GM23248 (cell line): ENCODE measurements around the gene HSPH1. TPM values are rescaled to one million over a fixed set of nuclear protein-coding genes. Genes with fewer than 3 reads are reported as not detected.

Experiments used
- DNase-seq: peaks from one replicate; pipeline ENCODE4 v3.0.0-alpha.2; 2015
- H2AFZ ChIP-seq: fragments of 200-600 bp; sonication (generic); 2 replicates; pipeline ENCODE4 v1.6.1; 2016; ENCODE audit warnings: antibody characterized with exemption
- H3F3A ChIP-seq: fragments of 200-600 bp; sonication (generic); 2 replicates; pipeline ENCODE4 v1.6.1; 2016; ENCODE audit warnings: mild to moderate bottlenecking, antibody characterized with exemption, mixed run types; ENCODE audit not compliant: insufficient read depth
- H3K27ac ChIP-seq: fragments of 200-600 bp; sonication (generic); 2 replicates; pipeline ENCODE4 v1.5.1; 2016; ENCODE audit warnings: mild to moderate bottlenecking
- H3K27me3 ChIP-seq: fragments of 200-600 bp; sonication (generic); replicated peaks from 2 replicates; pipeline ENCODE4 v1.6.1; 2016; ENCODE audit warnings: mild to moderate bottlenecking; ENCODE audit not compliant: insufficient read depth
- H3K36me3 ChIP-seq: fragments of 200-600 bp; sonication (generic); 2 replicates; pipeline ENCODE4 v1.6.1; 2016; ENCODE audit warnings: low read depth, mild to moderate bottlenecking
- H3K4me1 ChIP-seq: fragments of 200-600 bp; sonication (generic); 2 replicates; pipeline ENCODE4 v1.6.1; 2016; ENCODE audit warnings: mild to moderate bottlenecking; ENCODE audit not compliant: insufficient read depth
- H3K4me2 ChIP-seq: fragments of 200-600 bp; sonication (generic); one replicate; pipeline ENCODE4 v1.6.1; 2016; ENCODE audit warnings: mild to moderate bottlenecking; ENCODE audit not compliant: unreplicated experiment
- H3K4me3 ChIP-seq: fragments of 200-600 bp; sonication (generic); 2 replicates; pipeline ENCODE4 v1.5.1; 2016; ENCODE audit warnings: mild to moderate bottlenecking
- H3K79me2 ChIP-seq: fragments of 200-600 bp; sonication (generic); 2 replicates; pipeline ENCODE4 v1.6.1; 2016; ENCODE audit warnings: mild to moderate bottlenecking; ENCODE audit not compliant: insufficient read depth
- H3K9ac ChIP-seq: fragments of 200-600 bp; sonication (generic); 2 replicates; pipeline ENCODE4 v1.6.1; 2016; ENCODE audit warnings: mild to moderate bottlenecking
- H3K9me2 ChIP-seq: fragments of 200-600 bp; sonication (generic); 2 replicates; pipeline ENCODE4 v1.6.1; 2016; ENCODE audit warnings: mixed run types, mild to moderate bottlenecking, moderate library complexity; ENCODE audit not compliant: insufficient read depth
- H3K9me3 ChIP-seq: fragments of 200-600 bp; sonication (generic); one replicate; pipeline ENCODE4 v1.6.1; 2017; ENCODE audit warnings: low read depth
- H4K20me1 ChIP-seq: fragments of 200-600 bp; sonication (generic); 2 replicates; pipeline ENCODE4 v1.6.0; 2016; ENCODE audit not compliant: insufficient read depth
- EZH2 ChIP-seq: fragments of 200-600 bp; sonication (generic); IDR thresholded peaks from 2 replicates; pipeline ENCODE4 v1.6.1; 2018; ENCODE audit warnings: antibody characterized with exemption, mild to moderate bottlenecking; ENCODE audit not compliant: insufficient read depth, poor library complexity, severe bottlenecking
- EZH2phosphoT487 ChIP-seq: fragments of 200-600 bp; sonication (generic); IDR thresholded peaks from 2 replicates; pipeline ENCODE4 v1.6.1; 2018; ENCODE audit warnings: antibody characterized with exemption, moderate library complexity, mild to moderate bottlenecking, low read depth; ENCODE audit not compliant: insufficient read depth
- WGBS, 2 experiments: methylation state at CpG; one replicate each; pipeline ENCODE4 v1.1.6; 2015 to 2017; ENCODE audit warnings: low lambda C conversion rate in 2 of 2, low coverage in 1 of 2; ENCODE audit errors: missing lambda C conversion rate in 2 of 2; 5-methylcytosine and 5-hydroxymethylcytosine counted together
- in situ Hi-C: fragments of 300-500 bp; cut with MboI; formaldehyde crosslinking; loops from 2 replicates; pipeline ENCODE4 v1.15.0; 2020
- polyA plus RNA-seq: library from polyadenylated mRNA; unstranded; fragments of >200 nt; fragmentation: Nextera tagmentation; extraction: Ambion mirVana; gene quantifications from 2 replicates; pipeline ENCODE4 v1.2.1, GENCODE V29; 2016
- total RNA-seq: library from RNA; depleted of rRNA; stranded (reverse); fragments of >200 nt; shearing (Covaris generic); gene quantifications from 2 replicates; pipeline ENCODE4 v1.2.3, GENCODE V29; 2014

Gene HSPH1
- total and polyA plus RNA-seq, 2 experiments from 2014 or later = 35.9 to 46.8 TPM

DNA sequence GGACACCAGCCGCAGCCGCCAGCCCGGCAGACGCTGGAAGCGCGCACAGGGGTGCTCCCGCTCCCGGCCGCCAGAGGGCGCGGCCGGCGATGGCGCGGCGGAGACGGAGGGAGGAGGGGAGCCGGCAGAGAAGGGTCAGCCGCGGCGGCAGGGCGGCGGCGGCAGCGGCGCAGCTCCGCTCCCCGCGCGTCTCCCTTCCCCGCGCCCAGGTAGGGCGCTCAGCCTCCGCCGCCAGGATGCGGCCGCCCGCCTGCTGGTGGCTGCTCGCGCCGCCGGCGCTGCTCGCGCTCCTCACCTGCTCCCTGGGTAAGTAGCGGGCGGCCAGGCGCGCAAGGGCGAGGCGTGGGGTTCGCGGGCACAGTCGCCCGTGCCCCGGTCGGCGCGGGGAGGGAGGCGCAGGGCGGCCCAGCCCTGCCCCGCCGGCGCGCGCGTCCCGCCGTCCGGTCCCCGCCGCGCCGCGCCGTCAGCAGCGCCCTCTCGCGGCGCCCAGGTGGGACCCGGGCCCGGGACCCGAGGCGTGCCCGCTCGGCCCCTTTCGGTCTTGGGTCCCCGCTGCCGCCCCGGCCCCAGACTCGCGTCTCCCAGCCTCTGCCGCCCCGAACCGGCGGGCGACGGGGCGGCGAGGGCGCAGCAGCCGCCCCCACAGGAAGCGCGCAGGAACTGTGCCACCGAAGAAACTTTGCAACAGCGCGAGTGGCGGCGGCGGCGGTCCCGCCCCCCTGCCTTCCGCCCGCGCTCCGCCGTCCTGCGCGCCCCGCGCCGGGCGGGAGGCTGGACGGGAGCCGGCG lies 38.3 kb upstream of the HSPH1 start, which contains the start of gene B3GLCT:
Gene B3GLCT, plus strand, starts transcription at position 127 of the 788 bp plus-strand sequence. Its CDS starts 110 bp downstream, at position 237.
- H3K4me1 ChIP-seq = peaks cover 48% of the 10 kb centered on the region
- no peak for TF ChIP-seq EZH2
- TF ChIP-seq EZH2phosphoT487 = no peak
- peak; percentile 89 for DNase-seq
- in situ Hi-C loops = no loop called here
- H3K79me2 ChIP-seq = peaks cover 28% of the 10 kb centered on the region
- H3K9ac ChIP-seq = peak within 1 kb of the TSS; percentile 90
- no peaks in the 10 kb centered on the region for H3K9me2 ChIP-seq
- peaks cover 24% of the 10 kb centered on the region for H3F3A ChIP-seq
- H3K27ac ChIP-seq = peak within 1 kb of the TSS; percentile 73
- H4K20me1 ChIP-seq = no peaks in the 10 kb centered on the region
- H3K4me3 ChIP-seq = peak within 1 kb of the TSS; percentile 86
- no peaks in the 10 kb centered on the region for H3K9me3 ChIP-seq
- H2AFZ ChIP-seq = peak within 1 kb of the TSS; percentile 81
- H3K27me3 ChIP-seq = no peaks in the 10 kb centered on the region
- 1% methylated on average over 53 to 104 of the region's 126 CpGs for WGBS, 2 experiments
- no peaks in the 10 kb centered on the region for H3K36me3 ChIP-seq
- peak within 1 kb of the TSS; percentile 92 for H3K4me2 ChIP-seq

DNA sequence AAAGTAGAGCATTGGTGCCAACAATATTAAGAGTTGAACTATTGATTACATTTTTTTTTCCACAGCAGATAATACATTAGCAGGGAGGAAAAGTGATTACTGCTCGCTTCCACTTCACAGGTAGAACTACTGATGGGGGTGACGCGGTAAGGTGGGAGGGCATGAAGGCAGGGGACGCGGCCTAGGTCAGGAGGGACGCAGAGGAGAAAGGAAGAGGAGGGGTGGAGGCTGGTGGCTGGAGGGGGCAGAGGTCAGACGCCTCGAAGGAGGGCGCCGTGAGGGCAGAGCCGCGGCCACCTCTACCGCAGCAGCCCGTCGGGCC lies 37.8 kb upstream of the HSPH1 start:
- TF ChIP-seq EZH2 = no peak
- no peak for TF ChIP-seq EZH2phosphoT487
- Histone ChIP-seq H3K9ac (peak overlapping the region; percentile 90), H3F3A (peaks cover 24% of the 10 kb centered on the region), H4K20me1 (no peaks in the 10 kb centered on the region), H3K27ac (peak overlapping the region; percentile 73), H3K4me2 (peak overlapping the region; percentile 83), H3K4me1 (peaks cover 42% of the 10 kb centered on the region), H3K79me2 (peaks cover 28% of the 10 kb centered on the region), H3K4me3 (peak overlapping the region; percentile 86), H3K27me3 (no peaks in the 10 kb centered on the region), H2AFZ (peak overlapping the region; percentile 81), H3K9me3 (no peaks in the 10 kb centered on the region), H3K36me3 (no peaks in the 10 kb centered on the region), H3K9me2 (no peaks in the 10 kb centered on the region)
- DNase-seq = no peak
- in situ Hi-C loops = no loop called here
- 17 to 42% methylated on average over 6 to 15 of the region's 15 CpGs for WGBS, 2 experiments

GRCh38 chr13:31198519-31198918 lies 36.8 kb upstream of the HSPH1 start:
- Histone ChIP-seq H2AFZ (no peak overlapping the region), H3K36me3 (no peaks in the 10 kb centered on the region), H3K9me3 (no peaks in the 10 kb centered on the region), H3K27me3 (no peaks in the 10 kb centered on the region), H3K4me2 (no peak overlapping the region), H3F3A (peaks cover 22% of the 10 kb centered on the region), H3K79me2 (peaks cover 18% of the 10 kb centered on the region), H3K4me3 (no peak overlapping the region), H3K9me2 (no peaks in the 10 kb centered on the region), H3K27ac (no peak overlapping the region), H4K20me1 (no peaks in the 10 kb centered on the region), H3K4me1 (peaks cover 33% of the 10 kb centered on the region), H3K9ac (no peak overlapping the region)
- WGBS, 2 experiments = 97 to 98% methylated on average over 3 of the region's 3 CpGs
- TF ChIP-seq EZH2 (no peak), EZH2phosphoT487 (no peak)
- DNase-seq = no peak
- in situ Hi-C loops = no loop called here

DNA sequence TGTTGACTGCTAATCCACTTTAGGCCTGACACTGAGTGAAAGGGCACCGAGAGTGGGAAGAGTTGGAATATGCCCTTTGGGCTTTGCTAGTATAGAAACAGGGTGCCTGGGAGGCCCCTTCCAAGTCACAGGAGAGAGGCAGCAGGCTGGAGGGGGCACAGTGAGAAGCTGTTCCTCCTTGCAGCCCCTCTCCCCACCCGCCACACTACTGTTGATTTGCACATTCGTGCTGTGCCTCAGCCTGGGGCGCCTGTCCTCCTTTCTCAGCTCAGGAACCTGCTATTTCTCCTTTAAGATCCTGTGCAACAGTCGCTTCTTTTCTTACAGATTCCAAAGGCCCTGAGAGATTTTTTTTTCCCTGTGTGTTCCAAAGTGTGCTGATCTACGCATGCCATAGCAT lies 35.3 kb upstream of the HSPH1 start:
- H3K4me3 ChIP-seq = no peak overlapping the region
- H3K9ac ChIP-seq = no peak overlapping the region
- no peak overlapping the region for H2AFZ ChIP-seq
- peaks cover 18% of the 10 kb centered on the region for H3K4me1 ChIP-seq
- DNase-seq = no peak
- WGBS, 2 experiments = 95 to 99% methylated on average over 6 of the region's 6 CpGs
- H3K9me2 ChIP-seq = no peaks in the 10 kb centered on the region
- peaks cover 11% of the 10 kb centered on the region for H3K79me2 ChIP-seq
- H4K20me1 ChIP-seq = no peaks in the 10 kb centered on the region
- TF ChIP-seq EZH2 (no peak), EZH2phosphoT487 (no peak)
- no peaks in the 10 kb centered on the region for H3K9me3 ChIP-seq
- no peak overlapping the region for H3K27ac ChIP-seq
- peaks cover 10% of the 10 kb centered on the region for H3F3A ChIP-seq
- no peaks in the 10 kb centered on the region for H3K36me3 ChIP-seq
- no peak overlapping the region for H3K4me2 ChIP-seq
- H3K27me3 ChIP-seq = no peaks in the 10 kb centered on the region
- in situ Hi-C loops = no loop called here
